GM12891 (cell line): ENCODE results near the gene KREMEN1.
"Not testable (repeated sequence)": the region's sequence is repeated elsewhere in the genome, so short reads cannot be mapped to it uniquely, and the experiment has no call there.

Experiments used
- DNase-seq: peaks from one replicate; pipeline ENCODE4 v3.0.0; 2011; ENCODE audit warnings: low spot score; ENCODE audit not compliant: insufficient read length
- FAIRE-seq: peaks from 2 replicates; lab custom pipeline; 2011; peaks lifted over from hg19 to GRCh38; lab: Jason Lieb, UNC
- PAX5 ChIP-seq: IDR thresholded peaks from 2 replicates; pipeline ENCODE4 v1.6.1; 2011; ENCODE audit warnings: low read length, moderate library complexity, mild to moderate bottlenecking; ENCODE audit not compliant: insufficient read depth, severe bottlenecking
- POLR2A ChIP-seq: IDR thresholded peaks from 2 replicates; pipeline ENCODE4 v1.6.1; 2011; ENCODE audit warnings: low read depth, low read length, control low read depth
- POLR2AphosphoS5 ChIP-seq: IDR thresholded peaks from 2 replicates; pipeline ENCODE4 v1.6.1; 2011; ENCODE audit warnings: low read depth, low read length, control low read depth
- POU2F2 ChIP-seq: IDR thresholded peaks from 2 replicates; pipeline ENCODE4 v1.6.1; 2011; ENCODE audit warnings: low read depth, mild to moderate bottlenecking, control low read depth, low read length, moderate library complexity
- SPI1 ChIP-seq: IDR thresholded peaks from 2 replicates; pipeline ENCODE4 v1.6.1; 2011; ENCODE audit warnings: low read depth, low read length, control low read depth
- TAF1 ChIP-seq: IDR thresholded peaks from 2 replicates; pipeline ENCODE4 v1.6.1; 2011; ENCODE audit warnings: low read depth, low read length, control low read depth

Gene KREMEN1

DNA sequence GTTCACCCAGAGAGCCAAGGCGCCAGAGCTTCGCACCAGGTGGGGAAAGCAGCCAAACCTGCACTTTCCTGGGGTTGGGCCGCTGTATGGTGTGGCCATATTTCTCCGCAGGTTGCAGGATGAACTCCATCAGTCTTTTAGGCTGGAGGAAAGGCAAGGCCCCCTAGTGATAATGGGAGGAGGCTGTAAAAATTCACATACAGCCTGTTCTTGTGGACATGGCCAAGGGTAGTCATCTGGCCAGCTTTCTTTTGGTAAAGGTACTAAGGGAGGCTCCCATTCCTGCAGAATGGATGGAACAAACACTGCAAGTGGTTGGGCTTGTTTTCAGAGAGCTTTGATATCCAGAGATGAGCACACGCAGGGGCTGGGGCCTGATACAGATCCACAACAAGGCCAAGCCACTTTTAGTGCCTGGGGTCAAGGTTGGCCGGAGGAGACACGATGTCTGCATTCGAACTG is 40.8 kb upstream of the KREMEN1 start:
- DNase-seq (no peak), FAIRE-seq (no peak)
- TF ChIP-seq TAF1 (no peak), POLR2AphosphoS5 (no peak), POLR2A (no peak), POU2F2 (no peak), PAX5 (no peak), SPI1 (no peak)

DNA sequence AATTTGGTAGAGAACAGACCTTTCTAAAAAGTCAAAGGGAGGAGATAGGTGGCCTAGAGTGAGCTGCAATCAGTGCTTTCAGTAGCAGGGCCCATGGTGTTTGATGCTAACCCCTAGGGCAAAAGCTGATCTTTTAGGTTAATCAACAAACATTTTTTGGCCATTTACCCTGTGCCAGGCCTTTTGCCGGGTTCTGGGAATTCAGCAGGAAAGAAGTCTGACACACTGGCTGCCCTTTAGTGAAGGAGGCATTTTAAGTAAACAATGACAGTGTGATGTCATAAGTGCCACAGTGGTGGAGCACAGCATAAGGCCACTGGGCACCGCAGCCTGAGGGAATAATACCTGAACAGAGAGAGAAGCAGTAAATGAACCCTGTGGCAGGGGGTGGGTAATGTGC is 40.3 kb upstream of the KREMEN1 start:
- TF ChIP-seq POU2F2: no peak
- TF ChIP-seq TAF1: no peak
- TF ChIP-seq POLR2A: no peak
- TF ChIP-seq POLR2AphosphoS5: no peak
- no peak for TF ChIP-seq SPI1
- TF ChIP-seq PAX5: no peak
- FAIRE-seq (no peak), DNase-seq (no peak)

DNA sequence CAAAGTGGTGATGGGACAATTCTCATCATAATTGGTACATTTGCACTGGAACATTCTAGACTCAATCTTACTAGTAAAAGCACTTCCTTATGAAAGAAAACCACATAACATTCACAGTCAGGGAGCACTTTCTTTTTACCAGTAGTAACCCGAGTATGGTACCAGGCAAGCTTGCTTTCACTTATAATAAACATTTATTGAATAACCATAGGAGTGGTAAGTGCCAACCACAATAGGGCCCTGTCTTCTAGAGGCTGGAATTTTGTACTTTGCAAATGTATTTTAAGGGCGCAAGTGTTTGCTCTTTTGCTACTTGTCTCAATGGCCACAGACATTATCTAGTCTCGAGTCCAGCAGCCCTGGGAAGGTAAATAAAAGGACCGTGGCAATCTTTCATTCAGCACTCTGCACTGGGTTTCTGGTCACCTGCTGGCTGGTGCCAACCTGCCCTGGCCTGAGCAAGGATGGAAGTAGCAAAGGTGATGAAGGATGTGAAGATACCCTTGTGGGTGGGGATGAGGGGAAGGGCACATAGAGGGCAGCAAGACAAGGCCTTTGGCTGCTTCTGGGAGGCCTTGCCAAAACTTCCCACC is 35.4 kb upstream of the KREMEN1 start:
- no peak for TF ChIP-seq TAF1
- no peak for TF ChIP-seq POLR2A
- TF ChIP-seq POU2F2: no peak
- TF ChIP-seq POLR2AphosphoS5: no peak
- no peak for TF ChIP-seq PAX5
- no peak for TF ChIP-seq SPI1
- no peak for FAIRE-seq
- no peak for DNase-seq

- no peak for TF ChIP-seq POLR2AphosphoS5
- FAIRE-seq: no peak
- no peak for DNase-seq
These were observed 33.7 kb upstream of the KREMEN1 start for GRCh38 chr22:29039148-29039547.

GRCh38 chr22:29039684-29040083 is 33.2 kb upstream of the KREMEN1 start:
- FAIRE-seq, DNase-seq: not testable (repeated sequence)

- FAIRE-seq (peak; percentile 61), DNase-seq (no peak)
- TF ChIP-seq SPI1 (no peak), PAX5 (no peak), POU2F2 (no peak), POLR2A (no peak), POLR2AphosphoS5 (no peak), TAF1 (no peak)
These were observed 32.2 kb upstream of the KREMEN1 start for GRCh38 chr22:29040385-29041275.

DNA sequence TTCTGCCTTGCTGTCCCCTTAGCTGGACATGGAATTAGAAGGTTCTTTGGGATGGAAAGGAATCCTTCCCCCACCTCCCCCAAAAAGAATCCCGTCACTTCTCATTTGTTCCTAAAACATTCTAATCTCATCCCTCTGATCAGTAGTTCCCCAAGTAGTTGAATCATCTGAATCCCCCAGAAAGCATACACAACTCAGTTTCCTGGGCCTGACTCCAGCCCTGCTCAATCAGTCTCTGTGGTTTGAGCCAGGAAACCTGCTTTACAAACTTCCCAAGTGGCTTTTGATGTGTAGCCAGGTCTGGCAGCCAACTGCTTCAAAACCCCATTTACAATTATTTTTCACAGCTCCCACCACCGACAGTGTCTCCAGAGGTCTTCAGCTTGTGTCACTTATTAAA is 31.4 kb upstream of the KREMEN1 start:
- DNase-seq (no peak), FAIRE-seq (no peak)
- no peak for TF ChIP-seq TAF1
- TF ChIP-seq SPI1: no peak
- no peak for TF ChIP-seq POLR2A

DNA sequence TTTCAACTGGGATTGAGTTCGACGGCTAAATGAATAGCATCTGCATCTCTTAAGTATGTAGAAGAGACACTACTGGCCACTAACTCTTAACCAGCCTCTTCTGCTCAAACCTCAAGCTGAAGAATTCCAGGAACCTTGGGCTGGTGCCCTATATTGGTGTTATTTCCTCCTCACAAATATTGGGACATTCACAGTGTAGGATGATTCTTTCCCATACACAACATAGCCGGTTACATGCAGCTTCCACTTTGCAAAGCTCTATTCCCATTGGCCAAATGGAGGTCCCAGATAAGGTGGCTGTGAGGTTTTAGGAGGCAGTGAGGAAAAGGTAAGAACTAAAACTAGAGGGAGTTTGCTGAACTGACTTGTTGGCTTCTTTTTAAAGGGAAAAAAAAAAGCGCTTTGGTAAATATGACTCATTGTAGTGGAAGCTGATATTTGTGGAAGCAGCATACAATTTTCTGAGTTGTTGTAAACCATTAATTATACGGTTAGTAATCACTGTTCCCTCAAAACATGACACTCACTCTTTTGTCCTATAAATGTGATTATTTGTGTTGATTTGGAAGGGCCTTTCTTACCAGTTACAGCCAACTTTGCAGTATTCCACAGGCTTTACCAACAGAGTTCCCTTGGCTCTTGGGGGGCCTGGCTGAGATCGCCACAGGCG is 28.8 kb upstream of the KREMEN1 start:
- no peak for DNase-seq
- no peak for TF ChIP-seq POLR2A
- no peak for TF ChIP-seq POLR2AphosphoS5
- TF ChIP-seq SPI1: no peak
- TF ChIP-seq TAF1: no peak
- FAIRE-seq: no peak

- no peak for DNase-seq
These were observed 28.1 kb upstream of the KREMEN1 start for GRCh38 chr22:29044657-29045176.

More at GRCh38 chr22:29044657-29045176, 28.1 kb upstream of the KREMEN1 start:
- FAIRE-seq: no peak
- TF ChIP-seq SPI1: no peak
- no peak for TF ChIP-seq PAX5
- no peak for TF ChIP-seq POLR2AphosphoS5
- TF ChIP-seq POU2F2: no peak
- TF ChIP-seq POLR2A: no peak
- TF ChIP-seq TAF1: no peak
